ENCODE results near the gene INSL3.

INSL3 gene

DNA sequence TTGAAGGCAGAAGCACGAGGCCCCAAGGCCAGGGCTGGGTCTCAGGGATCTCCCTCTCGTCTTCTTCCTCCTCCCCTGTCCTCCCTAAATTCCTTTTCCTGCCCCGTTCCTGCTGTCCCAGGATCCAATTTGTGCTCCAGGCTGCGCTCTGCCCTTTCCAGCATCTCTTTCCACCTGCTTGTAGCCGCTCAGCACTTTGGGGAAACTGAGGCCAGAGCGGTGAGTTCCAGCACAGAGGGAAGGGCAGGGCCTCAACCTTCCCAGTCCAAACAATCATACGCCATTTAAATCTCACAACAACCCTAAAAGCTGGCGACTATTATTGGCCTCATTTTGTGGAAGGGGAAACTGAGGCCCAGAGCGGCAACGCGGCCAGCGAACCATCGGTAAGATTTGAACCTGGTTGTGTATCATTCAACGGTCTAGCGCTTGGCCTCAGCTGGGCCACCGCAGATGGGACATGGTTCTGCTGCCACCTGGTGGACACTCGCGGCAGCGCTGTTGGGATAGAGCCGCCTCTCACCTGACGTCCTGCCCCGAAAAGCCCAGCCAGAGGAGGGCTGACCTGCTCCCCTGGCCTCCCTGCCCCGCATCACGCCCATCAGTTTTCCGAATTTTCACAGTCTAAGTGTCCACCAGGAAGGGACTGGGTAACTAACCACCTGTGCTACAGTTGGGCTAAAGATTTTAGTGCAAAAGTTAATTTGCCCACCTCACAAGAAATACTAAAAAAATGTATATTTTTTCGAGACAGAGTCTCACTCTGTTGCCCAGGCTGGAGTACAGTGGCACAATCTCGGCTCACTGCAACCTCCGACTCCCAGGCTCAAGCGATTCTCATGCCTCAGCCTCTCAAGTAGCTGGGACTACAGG lies 34.2 kb upstream of the INSL3 start:
- H3K4me2 ChIP-seq (ENCODE audit: low read length): peak overlapping the region; percentile 10; the same call in 1 of the 2 replicates
- H3K9me2 ChIP-seq (replicated peaks; ENCODE audit: control insufficient read depth, low read length): no peaks in the 10 kb centered on the region
- H3K4me1 ChIP-seq (ENCODE audit: control insufficient read depth, low read length): peaks cover 23% of the 10 kb centered on the region
- no peaks in the 10 kb centered on the region for H3K9me3 ChIP-seq (ENCODE audit: control insufficient read depth, insufficient read depth, low read length)
- no peaks in the 10 kb centered on the region for H3K27me3 ChIP-seq (ENCODE audit: control insufficient read depth, low read length)
- TF ChIP-seq, protein P1, sequence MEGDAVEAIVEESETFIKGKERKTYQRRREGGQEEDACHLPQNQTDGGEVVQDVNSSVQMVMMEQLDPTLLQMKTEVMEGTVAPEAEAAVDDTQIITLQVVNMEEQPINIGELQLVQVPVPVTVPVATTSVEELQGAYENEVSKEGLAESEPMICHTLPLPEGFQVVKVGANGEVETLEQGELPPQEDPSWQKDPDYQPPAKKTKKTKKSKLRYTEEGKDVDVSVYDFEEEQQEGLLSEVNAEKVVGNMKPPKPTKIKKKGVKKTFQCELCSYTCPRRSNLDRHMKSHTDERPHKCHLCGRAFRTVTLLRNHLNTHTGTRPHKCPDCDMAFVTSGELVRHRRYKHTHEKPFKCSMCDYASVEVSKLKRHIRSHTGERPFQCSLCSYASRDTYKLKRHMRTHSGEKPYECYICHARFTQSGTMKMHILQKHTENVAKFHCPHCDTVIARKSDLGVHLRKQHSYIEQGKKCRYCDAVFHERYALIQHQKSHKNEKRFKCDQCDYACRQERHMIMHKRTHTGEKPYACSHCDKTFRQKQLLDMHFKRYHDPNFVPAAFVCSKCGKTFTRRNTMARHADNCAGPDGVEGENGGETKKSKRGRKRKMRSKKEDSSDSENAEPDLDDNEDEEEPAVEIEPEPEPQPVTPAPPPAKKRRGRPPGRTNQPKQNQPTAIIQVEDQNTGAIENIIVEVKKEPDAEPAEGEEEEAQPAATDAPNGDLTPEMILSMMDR (IDR thresholded peaks at IDR 0.05; ENCODE audit: low read depth, low read length, poor library complexity, severe bottlenecking): peak; percentile 95
- TF ChIP-seq EZH2phosphoT487 (IDR thresholded peaks at IDR 0.05; ENCODE audit: borderline replicate concordance, low read length): no peak
- peaks cover 6% of the 10 kb centered on the region for H4K20me1 ChIP-seq (ENCODE audit: control insufficient read depth, insufficient read depth, low read depth, low read length)
- peaks cover 7% of the 10 kb centered on the region for H3K36me3 ChIP-seq (ENCODE audit: control insufficient read depth, low read length)
- H3K4me3 ChIP-seq (ENCODE audit: low read length): no peak overlapping the region
- peaks cover 12% of the 10 kb centered on the region for H3F3A ChIP-seq (ENCODE audit: control insufficient read depth, insufficient read depth)
- peaks cover 13% of the 10 kb centered on the region for H3K79me2 ChIP-seq (ENCODE audit: control insufficient read depth, low read length)
- H3K27ac ChIP-seq (ENCODE audit: low read depth, low read length): no peak overlapping the region

DNA sequence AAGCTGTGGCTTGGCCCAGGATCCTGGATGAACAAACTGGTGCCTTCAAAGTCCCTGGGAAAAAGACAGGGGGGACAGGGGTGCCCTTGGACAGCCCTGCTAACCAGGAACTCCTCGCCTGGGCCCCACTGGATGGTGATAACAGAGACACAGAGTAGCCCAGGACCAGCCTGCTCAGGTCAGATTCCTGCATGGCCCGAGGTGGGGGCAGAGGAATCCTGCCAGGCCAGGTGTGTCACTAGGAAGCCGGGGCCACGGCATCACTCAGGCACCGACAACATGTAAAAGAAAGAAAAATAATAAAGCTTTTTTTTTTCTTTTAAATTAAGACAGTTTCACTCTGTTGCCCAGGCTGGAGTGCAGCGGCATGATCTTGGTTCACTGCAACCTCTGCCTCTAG lies 32.7 kb upstream of the INSL3 start:
- Histone ChIP-seq H3K79me2 (ENCODE audit: control insufficient read depth, low read length) (peaks cover under 1% of the 10 kb centered on the region), H3K4me3 (ENCODE audit: low read length) (no peak overlapping the region), H3F3A (ENCODE audit: control insufficient read depth, insufficient read depth) (0 out of 2 replicates have a peak, but pooled peaks cover 7% of the 10 kb centered on the region), H3K9me3 (ENCODE audit: control insufficient read depth, insufficient read depth, low read length) (no peaks in the 10 kb centered on the region), H3K4me2 (ENCODE audit: low read length) (no peak overlapping the region), H3K27ac (ENCODE audit: low read depth, low read length) (no peak overlapping the region), H3K36me3 (ENCODE audit: control insufficient read depth, low read length) (no peaks in the 10 kb centered on the region), H3K9me2 (replicated peaks; ENCODE audit: control insufficient read depth, low read length) (no peaks in the 10 kb centered on the region), H3K4me1 (ENCODE audit: control insufficient read depth, low read length) (peaks cover 29% of the 10 kb centered on the region), H4K20me1 (ENCODE audit: control insufficient read depth, insufficient read depth, low read depth, low read length) (no peaks in the 10 kb centered on the region), H3K27me3 (ENCODE audit: control insufficient read depth, low read length) (no peaks in the 10 kb centered on the region)
- no peak for TF ChIP-seq EZH2phosphoT487 (IDR thresholded peaks at IDR 0.05; ENCODE audit: borderline replicate concordance, low read length)
- TF ChIP-seq, protein P1 (IDR thresholded peaks at IDR 0.05; ENCODE audit: low read depth, low read length, poor library complexity, severe bottlenecking): no peak

DNA sequence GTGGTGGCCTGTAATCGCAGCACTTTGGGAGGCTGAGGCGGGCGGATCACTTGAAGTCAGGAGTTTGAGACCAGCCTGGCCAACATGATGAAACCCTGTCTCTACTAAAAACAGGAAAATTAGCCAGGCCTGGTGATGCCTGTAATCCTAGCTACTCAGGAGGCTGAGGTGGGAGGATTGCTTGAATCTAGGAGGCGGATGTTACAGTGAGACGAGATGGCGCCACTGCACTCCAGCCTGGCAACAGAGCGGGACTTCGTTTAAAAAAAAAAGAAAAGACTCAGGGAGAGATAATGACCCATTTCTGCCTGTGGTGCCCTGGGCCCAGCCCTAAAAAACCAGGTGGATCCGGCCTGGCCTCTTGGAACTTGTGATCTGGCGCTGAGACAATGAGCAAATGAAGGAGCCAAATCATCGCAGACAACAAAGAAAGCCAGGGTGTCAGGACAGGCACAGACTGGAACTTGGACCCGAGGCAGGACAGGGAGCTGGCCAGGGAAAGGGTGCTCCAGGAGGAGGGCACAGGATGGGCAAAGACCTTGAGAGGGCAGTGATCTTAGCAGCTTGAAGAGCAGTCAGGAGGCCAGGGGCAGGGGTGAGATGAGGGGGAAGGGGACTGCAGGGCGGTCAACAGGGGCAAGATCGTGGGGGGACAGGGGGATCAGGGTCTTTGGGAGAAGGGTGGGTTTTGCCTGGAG lies 27.4 kb upstream of the INSL3 start:
- no peaks in the 10 kb centered on the region for H3K27me3 ChIP-seq (ENCODE audit: control insufficient read depth, low read length)
- H4K20me1 ChIP-seq (ENCODE audit: control insufficient read depth, insufficient read depth, low read depth, low read length): no peaks in the 10 kb centered on the region
- no peaks in the 10 kb centered on the region for H3K79me2 ChIP-seq (ENCODE audit: control insufficient read depth, low read length)
- H3K27ac ChIP-seq (ENCODE audit: low read depth, low read length): no peak overlapping the region
- TF ChIP-seq, protein P1 (IDR thresholded peaks at IDR 0.05; ENCODE audit: low read depth, low read length, poor library complexity, severe bottlenecking): no peak
- no peak for TF ChIP-seq EZH2phosphoT487 (IDR thresholded peaks at IDR 0.05; ENCODE audit: borderline replicate concordance, low read length)
- H3K4me2 ChIP-seq (ENCODE audit: low read length): no peak overlapping the region
- no peaks in the 10 kb centered on the region for H3K9me2 ChIP-seq (replicated peaks; ENCODE audit: control insufficient read depth, low read length)
- no peak overlapping the region for H3K4me3 ChIP-seq (ENCODE audit: low read length)
- no peaks in the 10 kb centered on the region for H3K36me3 ChIP-seq (ENCODE audit: control insufficient read depth, low read length)
- no peaks in the 10 kb centered on the region for H3K9me3 ChIP-seq (ENCODE audit: control insufficient read depth, insufficient read depth, low read length)
- peaks cover 35% of the 10 kb centered on the region for H3K4me1 ChIP-seq (ENCODE audit: control insufficient read depth, low read length)
- H3F3A ChIP-seq (ENCODE audit: control insufficient read depth, insufficient read depth): peaks cover 13% of the 10 kb centered on the region; the same call in 1 of the 2 replicates
